ENCODE results near the gene MYBPC2. TPM values are rescaled to one million over a fixed set of nuclear protein-coding genes. Genes with fewer than 3 reads are reported as not detected.

The MYBPC2 gene
- total and polyA plus RNA-seq, 9 of the 15 experiments (the other 6 are each of a cell fraction or from before 2014, with no cell fraction given) = 0.01 to 0.14 (median 0.04) TPM; not detected in 6

DNA sequence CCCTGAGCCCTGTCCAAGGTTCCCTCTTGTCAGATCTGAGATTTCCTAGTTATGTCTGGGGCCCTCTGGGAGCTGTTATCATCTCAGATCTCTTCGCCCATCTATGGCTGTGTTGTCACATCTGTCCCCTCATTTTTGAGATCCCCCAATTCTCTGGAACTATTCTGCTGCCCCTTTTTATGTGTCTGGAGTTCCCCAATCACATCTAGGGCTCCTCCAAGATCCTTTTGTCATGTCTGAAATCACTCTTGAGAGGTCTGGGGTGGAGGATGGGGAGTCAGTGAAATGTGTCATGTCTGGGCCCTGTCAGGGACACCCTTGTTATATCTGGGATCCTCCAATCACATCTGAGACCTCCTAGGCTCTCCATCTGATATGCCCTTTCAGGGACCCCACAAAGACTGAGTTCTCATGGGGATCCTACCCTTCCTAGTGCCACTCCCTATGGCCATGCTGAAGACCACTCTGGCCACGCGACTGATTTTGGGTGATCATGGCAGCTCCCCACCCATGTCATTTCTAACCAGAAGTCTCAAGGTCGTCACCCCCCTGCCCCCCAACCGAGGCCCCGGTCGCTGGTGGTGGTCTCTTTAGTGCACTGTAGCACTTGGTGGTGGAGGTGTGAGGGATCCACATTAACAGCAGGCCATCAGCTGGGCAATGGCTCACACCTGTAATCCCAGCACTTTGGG lies 3.8 kb upstream of the MYBPC2 start:
- H3K27me3 ChIP-seq (ENCODE audit: control insufficient read depth in 2 of 2, insufficient read depth in 2 of 2, low read length in 2 of 2) = no peaks in the 10 kb centered on the region
- in situ Hi-C loops (cut with MboI) = no loop called here

More for the DNA sequence above, 3.8 kb upstream of the MYBPC2 start:
- Histone ChIP-seq H3K36me3 (ENCODE audit: control insufficient read depth, insufficient read depth, low read length) (no peaks in the 10 kb centered on the region), H3K79me2 (ENCODE audit: control insufficient read depth, insufficient read depth, low read length) (no peaks in the 10 kb centered on the region), H3K4me1 (replicated peaks in 1 of 2; ENCODE audit: control insufficient read depth in 2 of 2, insufficient read depth in 2 of 2, low read length in 2 of 2) (peaks cover 10 to 36% of the 10 kb centered on the region in 2 experiments; a peak in 4 of 5 replicates), H3K9me3 (replicated peaks; ENCODE audit: control insufficient read depth, insufficient read depth, low read depth, low read length) (no peaks in the 10 kb centered on the region), H3K27ac (ENCODE audit: extremely low read depth, low read depth, low read length) (no peak overlapping the region), H4K20me1 (replicated peaks; ENCODE audit: control insufficient read depth, insufficient read depth, low read length) (no peaks in the 10 kb centered on the region), H3K9me1 (ENCODE audit: control insufficient read depth, insufficient read depth, low read length) (no peaks in the 10 kb centered on the region), H2AFZ (ENCODE audit: low read depth, low read length) (no peak overlapping the region), H3K9ac (ENCODE audit: insufficient read depth in 1 of 2, low read depth in 2 of 2, low read length in 2 of 2) (no peak overlapping the region; a peak in 1 of 4 replicates), H3K4me2 (ENCODE audit: insufficient read depth, low read length) (no peak overlapping the region), H3K4me3 (no peak overlapping the region)
- CTCF ChIA-PET (ENCODE audit: low intra/inter-chr PET ratio) = no interaction called here
- no peak for DNase-seq (ENCODE audit: extremely low read depth in 1 of 4, low spot score in 3 of 4)
- intact Hi-C loops (cut with micrococcal nuclease) = no loop called here
- no peak for ATAC-seq
- WGBS (ENCODE audit: insufficient coverage, low coverage, missing lambda C conversion rate) = 36% methylated on average over 7 of the region's 7 CpGs
- POLR2A ChIA-PET = interaction anchor here (1.0 kb wide), 1 partner anchor 22 kb away, joined by 5 read pairs; no protein-coding TSS in a partner anchor
- TF ChIP-seq, protein P1, sequence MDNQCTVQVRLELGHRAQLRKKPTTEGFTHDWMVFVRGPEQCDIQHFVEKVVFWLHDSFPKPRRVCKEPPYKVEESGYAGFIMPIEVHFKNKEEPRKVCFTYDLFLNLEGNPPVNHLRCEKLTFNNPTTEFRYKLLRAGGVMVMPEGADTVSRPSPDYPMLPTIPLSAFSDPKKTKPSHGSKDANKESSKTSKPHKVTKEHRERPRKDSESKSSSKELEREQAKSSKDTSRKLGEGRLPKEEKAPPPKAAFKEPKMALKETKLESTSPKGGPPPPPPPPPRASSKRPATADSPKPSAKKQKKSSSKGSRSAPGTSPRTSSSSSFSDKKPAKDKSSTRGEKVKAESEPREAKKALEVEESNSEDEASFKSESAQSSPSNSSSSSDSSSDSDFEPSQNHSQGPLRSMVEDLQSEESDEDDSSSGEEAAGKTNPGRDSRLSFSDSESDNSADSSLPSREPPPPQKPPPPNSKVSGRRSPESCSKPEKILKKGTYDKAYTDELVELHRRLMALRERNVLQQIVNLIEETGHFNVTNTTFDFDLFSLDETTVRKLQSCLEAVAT (IDR thresholded peaks at IDR 0.05) = peak in 1 of 2 experiments; percentile 48; a peak in 1 of 4 replicates
- TF ChIP-seq ZNF707 (CRISPR knock-in tag; conservative IDR thresholded peaks at IDR 0.05) = no peak
- BruUV-seq (replicated peaks) = no TSS peak
- FAIRE-seq = no peak

Data from K562 (cell line).